ENCODE measurements around the gene PCGF2.

DNA sequence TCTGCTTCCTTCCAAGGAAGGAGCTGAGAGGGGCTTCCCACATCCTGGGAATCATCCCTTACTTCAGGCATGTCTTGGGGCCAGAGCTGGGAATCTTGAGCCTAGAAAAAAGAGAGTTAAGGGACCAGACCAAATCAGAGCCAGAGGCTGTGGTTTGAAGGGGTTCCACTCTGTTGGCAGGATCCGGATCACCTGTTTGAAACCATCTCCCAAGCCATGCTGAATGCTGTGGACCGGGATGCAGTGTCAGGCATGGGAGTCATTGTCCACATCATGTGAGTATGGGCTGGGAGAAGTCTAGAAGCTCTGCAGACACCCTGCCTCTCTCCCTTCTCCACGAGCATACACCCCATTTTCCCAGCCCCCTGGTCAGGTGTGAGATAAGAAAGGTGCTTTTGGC lies 14.1 kb upstream of the PCGF2 start:
- TF ChIP-seq SNAI2 (CRISPR knock-in tag; IDR thresholded peaks at IDR 0.05) (no peak), ZC3H10 (CRISPR knock-in tag; IDR thresholded peaks at IDR 0.05) (no peak), ZFP30 (CRISPR knock-in tag; IDR thresholded peaks at IDR 0.05) (no peak), ZFP3 (CRISPR knock-in tag; IDR thresholded peaks at IDR 0.05) (no peak), ESRRG (CRISPR knock-in tag; IDR thresholded peaks at IDR 0.05) (no peak), ZNF8 (CRISPR knock-in tag; IDR thresholded peaks at IDR 0.05) (no peak), ARNTL (CRISPR knock-in tag; IDR thresholded peaks at IDR 0.05; ENCODE audit: borderline replicate concordance, low read depth) (no peak)
- TF ChIP-seq, protein P1, sequence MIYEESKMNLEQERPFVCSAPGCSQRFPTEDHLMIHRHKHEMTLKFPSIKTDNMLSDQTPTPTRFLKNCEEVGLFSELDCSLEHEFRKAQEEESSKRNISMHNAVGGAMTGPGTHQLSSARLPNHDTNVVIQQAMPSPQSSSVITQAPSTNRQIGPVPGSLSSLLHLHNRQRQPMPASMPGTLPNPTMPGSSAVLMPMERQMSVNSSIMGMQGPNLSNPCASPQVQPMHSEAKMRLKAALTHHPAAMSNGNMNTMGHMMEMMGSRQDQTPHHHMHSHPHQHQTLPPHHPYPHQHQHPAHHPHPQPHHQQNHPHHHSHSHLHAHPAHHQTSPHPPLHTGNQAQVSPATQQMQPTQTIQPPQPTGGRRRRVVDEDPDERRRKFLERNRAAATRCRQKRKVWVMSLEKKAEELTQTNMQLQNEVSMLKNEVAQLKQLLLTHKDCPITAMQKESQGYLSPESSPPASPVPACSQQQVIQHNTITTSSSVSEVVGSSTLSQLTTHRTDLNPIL (CRISPR knock-in tag; IDR thresholded peaks at IDR 0.05; ENCODE audit: low read depth): no peak
- TF ChIP-seq, protein P2, sequence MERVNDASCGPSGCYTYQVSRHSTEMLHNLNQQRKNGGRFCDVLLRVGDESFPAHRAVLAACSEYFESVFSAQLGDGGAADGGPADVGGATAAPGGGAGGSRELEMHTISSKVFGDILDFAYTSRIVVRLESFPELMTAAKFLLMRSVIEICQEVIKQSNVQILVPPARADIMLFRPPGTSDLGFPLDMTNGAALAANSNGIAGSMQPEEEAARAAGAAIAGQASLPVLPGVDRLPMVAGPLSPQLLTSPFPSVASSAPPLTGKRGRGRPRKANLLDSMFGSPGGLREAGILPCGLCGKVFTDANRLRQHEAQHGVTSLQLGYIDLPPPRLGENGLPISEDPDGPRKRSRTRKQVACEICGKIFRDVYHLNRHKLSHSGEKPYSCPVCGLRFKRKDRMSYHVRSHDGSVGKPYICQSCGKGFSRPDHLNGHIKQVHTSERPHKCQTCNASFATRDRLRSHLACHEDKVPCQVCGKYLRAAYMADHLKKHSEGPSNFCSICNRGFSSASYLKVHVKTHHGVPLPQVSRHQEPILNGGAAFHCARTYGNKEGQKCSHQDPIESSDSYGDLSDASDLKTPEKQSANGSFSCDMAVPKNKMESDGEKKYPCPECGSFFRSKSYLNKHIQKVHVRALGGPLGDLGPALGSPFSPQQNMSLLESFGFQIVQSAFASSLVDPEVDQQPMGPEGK (CRISPR knock-in tag; IDR thresholded peaks at IDR 0.05; ENCODE audit: borderline replicate concordance): no peak

Measured in SK-N-SH treated with all-trans-retinoic acid at 6 μM for 48 hours (cell line).